Small intestine (tissue), 7 donors: ENCODE results near the gene SLAMF8. TPM values are rescaled to one million over a fixed set of nuclear protein-coding genes. Genes with fewer than 3 reads are reported as not detected.
A peak's percentile ranks its signal among the peaks of the same experiment; 100 is the strongest.

Experiments
- DNase-seq, 2 donors: peaks; one replicate each; pipeline versions ENCODE4 v3.0.0 to v3.0.0-alpha.2; 2013
- FAIRE-seq: peaks from 2 replicates; lab custom pipeline; 2012; peaks lifted over from hg19 to GRCh38; lab: Jason Lieb, UNC
- H3K27ac ChIP-seq, 3 donors: one replicate each; pipeline ENCODE4 v1.5.1; 2013; ENCODE audit warnings: low read length in 2 of 3, mild to moderate bottlenecking in 2 of 3, control low read depth in 1 of 3, inconsistent platforms in 1 of 3, low read depth in 1 of 3, moderate library complexity in 1 of 3
- H3K27me3 ChIP-seq, 3 donors: one replicate each; pipeline ENCODE4 v1.6.1; 2013; ENCODE audit warnings: low read length in 3 of 3, inconsistent platforms in 1 of 3; ENCODE audit not compliant: control insufficient read depth in 3 of 3, insufficient read depth in 3 of 3
- H3K36me3 ChIP-seq, 3 donors: one replicate each; pipeline ENCODE4 v1.6.1; 2013; ENCODE audit warnings: low read length in 3 of 3, inconsistent platforms in 1 of 3, low read depth in 1 of 3, mild to moderate bottlenecking in 1 of 3, moderate library complexity in 1 of 3; ENCODE audit not compliant: control insufficient read depth in 3 of 3, insufficient read depth in 2 of 3
- H3K4me1 ChIP-seq, 3 donors: one replicate each; pipeline ENCODE4 v1.6.1; 2013; ENCODE audit warnings: low read length in 2 of 3, inconsistent platforms in 1 of 3, low read depth in 1 of 3, mild to moderate bottlenecking in 1 of 3, moderate library complexity in 1 of 3; ENCODE audit not compliant: control insufficient read depth in 3 of 3, insufficient read depth in 2 of 3
- H3K4me3 ChIP-seq, 3 donors: one replicate each; pipeline ENCODE4 v1.5.1; 2013; ENCODE audit warnings: low read length in 3 of 3, control low read depth in 1 of 3, inconsistent platforms in 1 of 3, low read depth in 1 of 3, mild to moderate bottlenecking in 1 of 3, moderate library complexity in 1 of 3
- H3K9me3 ChIP-seq, 2 donors: one replicate each; pipeline ENCODE4 v1.6.1; 2013; ENCODE audit warnings: low read depth in 1 of 2, low read length in 1 of 2; ENCODE audit not compliant: control insufficient read depth in 2 of 2, insufficient read depth in 1 of 2
- WGBS, 3 donors: extraction: QIAGEN DNeasy Blood & Tissue Kit; methylation state at CpG; one replicate each; pipeline ENCODE4 v1.1.7; 2013; 5-methylcytosine and 5-hydroxymethylcytosine counted together
- polyA plus RNA-seq, 4 donors: library from polyadenylated mRNA; stranded (reverse) in 3 of 4; unstranded in 1 of 4; fragments of 200-250 nt in 3 of 4; fragments of 120-200 nt in 1 of 4; gene quantifications; one replicate each; pipeline versions ENCODE4 v1.2.1 to v1.2.3, GENCODE V29; 2013
- donor health status: healthy with polysubstance abuse.
- donor health status: control.
- donor health status: control.
- donor health status: Bipolar disorder and iron deficiency.
- donor health status: healthy.

Gene SLAMF8
- polyA plus RNA-seq, 4 donors: 0.89 to 4.6 (median 4.2) TPM

GRCh38 chr1:159866066-159866465 is 39.4 kb downstream of the SLAMF8 start:
- WGBS, 3 donors: 79 to 85% (median 81%) methylated on average over 1 of the region's 1 CpG
- H3K4me1 ChIP-seq: peaks cover 0 to 17% (median 0%) of the 10 kb centered on the region in 3 donors
- no peak overlapping the region for H3K4me3 ChIP-seq
- H3K36me3 ChIP-seq: peaks cover 0 to 12% (median 0%) of the 10 kb centered on the region in 3 donors
- H3K9me3 ChIP-seq: no peaks in the 10 kb centered on the region
- H3K27me3 ChIP-seq: no peaks in the 10 kb centered on the region
- no peak for DNase-seq
- FAIRE-seq: no peak
- H3K27ac ChIP-seq: no peak overlapping the region

GRCh38 chr1:159866905-159867663 is 40.4 kb downstream of the SLAMF8 start:
- Histone ChIP-seq H3K4me1 (peaks cover 0 to 17% (median 0%) of the 10 kb centered on the region in 3 donors), H3K9me3 (no peaks in the 10 kb centered on the region), H3K36me3 (peaks cover 0 to 3% (median 0%) of the 10 kb centered on the region in 3 donors), H3K27ac (peak overlapping the region; percentile 32 to 84 (median 38)), H3K27me3 (no peaks in the 10 kb centered on the region), H3K4me3 (no peak overlapping the region)
- DNase-seq: no peak
- FAIRE-seq: no peak
- 48 to 72% (median 52%) methylated on average over 14 of the region's 14 CpGs for WGBS, 3 donors

- Histone ChIP-seq H3K4me1 (peaks cover 0 to 17% (median 0%) of the 10 kb centered on the region in 3 donors), H3K36me3 (peaks cover 0 to 3% (median 0%) of the 10 kb centered on the region in 3 donors), H3K4me3 (no peak overlapping the region), H3K9me3 (no peaks in the 10 kb centered on the region), H3K27me3 (peaks cover 0 to 4% (median 0%) of the 10 kb centered on the region in 3 donors), H3K27ac (peak overlapping the region; percentile 32 to 84 (median 38))
- WGBS, 3 donors: 9 to 37% (median 27%) methylated on average over 9 of the region's 9 CpGs
- FAIRE-seq: no peak
- peak; percentile 90 to 97 for DNase-seq
Observed at GRCh38 chr1:159867664-159868026, 41.0 kb downstream of the SLAMF8 start.

- DNase-seq: no peak
- H3K27ac ChIP-seq: no peak overlapping the region
- H3K9me3 ChIP-seq: no peaks in the 10 kb centered on the region
- FAIRE-seq: no peak
- 52 to 79% (median 74%) methylated on average over 3 of the region's 3 CpGs for WGBS, 3 donors
- H3K27me3 ChIP-seq: peaks cover 0 to 8% (median 0%) of the 10 kb centered on the region in 3 donors
- peaks cover 0 to 17% (median 0%) of the 10 kb centered on the region in 3 donors for H3K4me1 ChIP-seq
- H3K36me3 ChIP-seq: no peaks in the 10 kb centered on the region
- H3K4me3 ChIP-seq: no peak overlapping the region
Observed at GRCh38 chr1:159868766-159869165, 42.1 kb downstream of the SLAMF8 start.

GRCh38 chr1:159869173-159869572 is 42.5 kb downstream of the SLAMF8 start:
- no peak overlapping the region for H3K4me3 ChIP-seq
- H3K36me3 ChIP-seq: no peaks in the 10 kb centered on the region
- H3K4me1 ChIP-seq: peaks cover 0 to 17% (median 0%) of the 10 kb centered on the region in 3 donors
- peaks cover 0 to 8% (median 0%) of the 10 kb centered on the region in 3 donors for H3K27me3 ChIP-seq
- H3K27ac ChIP-seq: no peak overlapping the region
- DNase-seq: no peak
- no peaks in the 10 kb centered on the region for H3K9me3 ChIP-seq
- WGBS, 3 donors: 19 to 43% (median 25%) methylated on average over 4 of the region's 4 CpGs
- no peak for FAIRE-seq

- Histone ChIP-seq H3K4me1 (peaks cover 0 to 17% (median 0%) of the 10 kb centered on the region in 3 donors), H3K36me3 (no peaks in the 10 kb centered on the region), H3K9me3 (no peaks in the 10 kb centered on the region), H3K27ac (no peak overlapping the region), H3K4me3 (no peak overlapping the region), H3K27me3 (peaks cover 0 to 8% (median 0%) of the 10 kb centered on the region in 3 donors)
- 39 to 75% (median 47%) methylated on average over 1 of the region's 1 CpG for WGBS, 3 donors
- DNase-seq: no peak
- no peak for FAIRE-seq
Observed at GRCh38 chr1:159869607-159870006, 42.9 kb downstream of the SLAMF8 start.

GRCh38 chr1:159870704-159871103 is 44.0 kb downstream of the SLAMF8 start:
- no peaks in the 10 kb centered on the region for H3K9me3 ChIP-seq
- H3K27ac ChIP-seq: no peak overlapping the region
- peaks cover 0 to 17% (median 0%) of the 10 kb centered on the region in 3 donors for H3K4me1 ChIP-seq
- DNase-seq: no peak
- FAIRE-seq: no peak
- H3K36me3 ChIP-seq: no peaks in the 10 kb centered on the region
- no peak overlapping the region for H3K4me3 ChIP-seq
- 84 to 90% (median 85%) methylated on average over 5 of the region's 5 CpGs for WGBS, 3 donors
- H3K27me3 ChIP-seq: peaks cover 0 to 8% (median 0%) of the 10 kb centered on the region in 3 donors

- WGBS, 3 donors: 72 to 90% (median 83%) methylated on average over 14 to 15 of the region's 15 CpGs
- Histone ChIP-seq H3K4me1 (peaks cover 0 to 9% (median 0%) of the 10 kb centered on the region in 3 donors), H3K4me3 (no peak overlapping the region), H3K27ac (no peak overlapping the region), H3K36me3 (no peaks in the 10 kb centered on the region), H3K9me3 (no peaks in the 10 kb centered on the region), H3K27me3 (peaks cover 0 to 8% (median 0%) of the 10 kb centered on the region in 3 donors)
- no peak for DNase-seq
- no peak for FAIRE-seq
Observed at GRCh38 chr1:159872891-159873290, 46.2 kb downstream of the SLAMF8 start.
